ENCODE data around the gene COL18A1. TPM values are rescaled to one million over a fixed set of nuclear protein-coding genes. Genes with fewer than 3 reads are reported as not detected.

COL18A1 gene
- total and polyA plus RNA-seq, 2 of the 8 experiments (the other 6 are each of a cell fraction or from before 2014, with no cell fraction given) = 145 to 201 TPM

- no peak for TF ChIP-seq NANOG (IDR thresholded peaks at IDR 0.05; ENCODE audit: insufficient read depth, low read depth, low read length, poor library complexity, severe bottlenecking)
- TF ChIP-seq USF2 (IDR thresholded peaks at IDR 0.05; ENCODE audit: low read length) = no peak
- no peak for TF ChIP-seq RFX5 (IDR thresholded peaks at IDR 0.05; ENCODE audit: borderline replicate concordance, low read depth, low read length)
- no peak for TF ChIP-seq GTF2F1 (IDR thresholded peaks at IDR 0.05; ENCODE audit: borderline replicate concordance, low read depth, low read length)
- no peak for TF ChIP-seq KDM5A (IDR thresholded peaks at IDR 0.05; ENCODE audit: low read length)
- TF ChIP-seq RXRA (IDR thresholded peaks at IDR 0.05; ENCODE audit: insufficient read depth, low read depth, low read length) = no peak
- no peak for TF ChIP-seq KDM1A (IDR thresholded peaks at IDR 0.05; ENCODE audit: borderline replicate concordance, low read length)
- no peak for TF ChIP-seq CHD1 (IDR thresholded peaks at IDR 0.05; ENCODE audit: low read depth, low read length)
Observed at GRCh38 chr21:45379171-45379900, 25.6 kb upstream of the COL18A1 start (continued).

Measured in H1 (cell line).